GM12878 (cell line): ENCODE results near the gene CASP8. TPM values are rescaled to one million over a fixed set of nuclear protein-coding genes. Genes with fewer than 3 reads are reported as not detected.

Experiments used
- ATF7 ChIP-seq: fragments of 450-650 bp; IDR thresholded peaks from 2 replicates; pipeline ENCODE4 v1.6.1; 2016; ENCODE audit warnings: low read depth, mild to moderate bottlenecking
- CBX5 ChIP-seq: sonication (generic); IDR thresholded peaks from 2 replicates; pipeline ENCODE4 v1.6.1; 2016; ENCODE audit warnings: low read depth, moderate library complexity, mild to moderate bottlenecking, inconsistent platforms
- EGR1 ChIP-seq, 2 experiments: IDR thresholded peaks; 1 replicate in 1 of 2; 2 replicates in 1 of 2; pipeline ENCODE4 v1.6.1; 2011 to 2012; ENCODE audit warnings: low read depth in 2 of 2, low read length in 2 of 2, borderline replicate concordance in 1 of 2, mild to moderate bottlenecking in 1 of 2, moderate library complexity in 1 of 2
- FOXM1 ChIP-seq: IDR thresholded peaks from 2 replicates; pipeline ENCODE4 v1.6.1; 2012; ENCODE audit warnings: low read depth, mild to moderate bottlenecking, inconsistent platforms, low read length, moderate library complexity
- MEF2A ChIP-seq: IDR thresholded peaks from 2 replicates; pipeline ENCODE4 v1.6.1; 2011; ENCODE audit warnings: low read depth, mild to moderate bottlenecking, low read length, moderate library complexity; ENCODE audit not compliant: insufficient read depth
- MEF2B ChIP-seq: fragments of 450-650 bp; IDR thresholded peaks from 2 replicates; pipeline ENCODE4 v1.6.1; 2018; ENCODE audit warnings: mild to moderate bottlenecking, moderate library complexity; ENCODE audit not compliant: partially characterized antibody, poor library complexity, severe bottlenecking
- RELA ChIP-seq: fragments of 450-650 bp; IDR thresholded peaks from 2 replicates; pipeline ENCODE4 v1.8.0; 2014; ENCODE audit warnings: borderline replicate concordance; ENCODE audit not compliant: partially characterized antibody
- ZBED1 ChIP-seq: IDR thresholded peaks from 2 replicates; pipeline ENCODE4 v1.6.1; 2016; ENCODE audit warnings: borderline replicate concordance
- polyA plus RNA-seq, 11 experiments: library from polyadenylated mRNA; depleted of rRNA in 4 of 11; unstranded in 6 of 11; stranded (reverse) in 5 of 11; fragments of >200 nt; fragmentation: Nextera tagmentation in 4 of 11; fragmentation: Illumina TruSeq in 1 of 11; extraction: Ambion mirVana in 4 of 11; extraction: Trizol in 1 of 11; gene quantifications; 1 replicate in 1 of 11; 2 replicates in 10 of 11; pipeline versions ENCODE4 v1.2.1 to v1.2.3, GENCODE V29; 2011 to 2016; ENCODE audit warnings: inconsistent platforms in 2 of 11, missing spikeins in 2 of 11, low read depth in 1 of 11
- total RNA-seq, 4 experiments: library from RNA; depleted of rRNA in 3 of 4; stranded (reverse); fragments of >200 nt in 3 of 4; fragmentation: Illumina TruSeq in 1 of 4; extraction: Trizol in 1 of 4; gene quantifications; 2 replicates each; pipeline versions ENCODE4 v1.2.1 to v1.2.3, GENCODE V29; 2013 to 2021
- TF ChIP-seq, protein P1 (sequence below), 3 experiments: IDR thresholded peaks in 2 of 3; conservative IDR thresholded peaks in 1 of 3; 2 replicates each; pipeline ENCODE4 v1.5.1; 2011; ENCODE audit warnings: low read depth in 3 of 3, low read length in 3 of 3, mild to moderate bottlenecking in 3 of 3, control low read depth in 2 of 3, moderate library complexity in 2 of 3, inconsistent platforms in 1 of 3, mixed read lengths in 1 of 3; ENCODE audit not compliant: control insufficient read depth in 2 of 3, insufficient read depth in 1 of 3; ENCODE audit errors: extremely low read depth in 1 of 3

Gene CASP8
- total and polyA plus RNA-seq, 10 of the 15 experiments (the other 5 are each of a cell fraction or from before 2014, with no cell fraction given), result 18.6 to 54.1 (median 39.9) TPM

DNA sequence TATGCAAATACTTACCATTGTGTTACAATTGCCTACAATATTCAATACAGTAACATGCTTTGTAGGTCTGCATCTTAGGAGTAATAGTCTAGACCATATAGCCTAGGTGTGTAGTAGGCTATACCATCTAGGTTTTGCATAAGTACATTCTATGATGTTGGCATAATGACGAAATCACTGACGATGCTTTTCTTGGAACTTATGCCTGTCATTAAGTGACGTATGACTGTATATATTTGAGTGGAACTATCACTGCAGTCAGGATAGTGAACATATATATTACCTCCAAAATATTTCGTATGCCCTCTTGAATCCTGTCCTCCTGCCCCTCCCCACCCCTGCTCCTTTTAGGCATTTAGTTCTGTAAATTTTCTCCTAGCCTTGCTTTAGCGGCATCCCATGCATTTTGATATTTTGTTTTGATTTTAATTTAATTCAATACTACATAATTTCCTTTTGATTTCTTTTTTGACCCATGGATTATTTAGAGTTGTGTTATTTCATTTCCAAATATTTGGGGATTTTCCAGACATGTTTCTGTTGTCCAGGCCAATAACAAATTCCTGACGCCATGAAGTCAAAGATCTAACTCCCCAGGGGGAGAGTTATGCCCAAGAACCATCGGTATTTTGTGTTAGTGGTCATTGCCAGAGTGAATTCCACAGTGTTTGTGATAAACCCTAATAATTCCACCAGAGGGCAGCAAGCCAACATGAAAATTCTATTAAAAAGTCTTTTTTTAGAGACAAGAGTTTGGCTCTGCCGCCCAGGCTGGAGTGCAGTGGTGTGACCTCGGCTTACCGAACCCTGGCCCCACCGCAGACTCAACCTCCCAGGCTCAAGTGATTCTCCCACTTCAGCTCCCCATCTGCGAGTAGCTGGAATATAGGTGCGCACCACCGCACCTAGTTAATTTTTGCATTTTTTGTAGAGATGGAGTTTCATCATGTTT is 24.2 kb upstream of the CASP8 start (continued):
- TF ChIP-seq ATF7, result 0 out of 2 replicates have a peak, but pooled peaks have one; percentile 11
- TF ChIP-seq, protein P1, sequence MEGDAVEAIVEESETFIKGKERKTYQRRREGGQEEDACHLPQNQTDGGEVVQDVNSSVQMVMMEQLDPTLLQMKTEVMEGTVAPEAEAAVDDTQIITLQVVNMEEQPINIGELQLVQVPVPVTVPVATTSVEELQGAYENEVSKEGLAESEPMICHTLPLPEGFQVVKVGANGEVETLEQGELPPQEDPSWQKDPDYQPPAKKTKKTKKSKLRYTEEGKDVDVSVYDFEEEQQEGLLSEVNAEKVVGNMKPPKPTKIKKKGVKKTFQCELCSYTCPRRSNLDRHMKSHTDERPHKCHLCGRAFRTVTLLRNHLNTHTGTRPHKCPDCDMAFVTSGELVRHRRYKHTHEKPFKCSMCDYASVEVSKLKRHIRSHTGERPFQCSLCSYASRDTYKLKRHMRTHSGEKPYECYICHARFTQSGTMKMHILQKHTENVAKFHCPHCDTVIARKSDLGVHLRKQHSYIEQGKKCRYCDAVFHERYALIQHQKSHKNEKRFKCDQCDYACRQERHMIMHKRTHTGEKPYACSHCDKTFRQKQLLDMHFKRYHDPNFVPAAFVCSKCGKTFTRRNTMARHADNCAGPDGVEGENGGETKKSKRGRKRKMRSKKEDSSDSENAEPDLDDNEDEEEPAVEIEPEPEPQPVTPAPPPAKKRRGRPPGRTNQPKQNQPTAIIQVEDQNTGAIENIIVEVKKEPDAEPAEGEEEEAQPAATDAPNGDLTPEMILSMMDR (IDR thresholded peaks at IDR 0.05 in 2 of 3, conservative IDR thresholded peaks at IDR 0.05 in 1 of 3; ENCODE audit: control insufficient read depth in 2 of 3, extremely low read depth in 1 of 3, insufficient read depth in 1 of 3, low read depth in 3 of 3, low read length in 3 of 3), result peak; percentile 46 to 66 (median 52); a peak in 5 of 6 replicates
- no peak for TF ChIP-seq CBX5
- 0 out of 2 replicates have a peak, but pooled peaks have one; percentile 34 for TF ChIP-seq ZBED1
- peak; percentile 70 for TF ChIP-seq FOXM1
- no peak for TF ChIP-seq EGR1 (IDR thresholded peaks at IDR 0.05; ENCODE audit: borderline replicate concordance in 1 of 2, low read depth in 2 of 2, low read length in 2 of 2)
- TF ChIP-seq MEF2B, result peak; percentile 42
- 0 out of 2 replicates have a peak, but pooled peaks have one; percentile 61 for TF ChIP-seq MEF2A
- peak; percentile 28 for TF ChIP-seq RELA
- TF ChIP-seq, all 136 proteins: peak for 20
